ENCODE data around the gene NR1D2. TPM values are rescaled to one million over a fixed set of nuclear protein-coding genes. Genes with fewer than 3 reads are reported as not detected.
A peak's percentile ranks its signal among the peaks of the same experiment; 100 is the strongest.

The NR1D2 gene
- total RNA-seq, 3 donors from 2014 or later (not counting 1 experiment from before 2014, with no cell fraction given) = 72.5 to 94.2 (median 92.1) TPM

DNA sequence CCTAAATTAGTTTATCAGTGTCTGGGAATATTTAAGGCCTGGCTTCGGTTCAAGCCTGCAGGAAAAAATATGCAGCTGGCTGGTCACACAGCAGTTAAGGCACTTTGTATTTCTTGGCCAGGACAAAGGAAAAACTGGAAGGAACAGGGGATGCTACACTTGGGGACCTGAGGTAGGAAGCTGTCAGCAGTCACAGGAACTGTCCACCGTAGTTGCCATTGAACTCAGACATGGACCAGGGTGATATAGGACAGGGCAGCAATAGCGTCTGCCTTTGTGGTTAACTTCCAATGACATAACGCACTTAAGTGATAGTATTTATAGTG, 49.1 kb downstream of the NR1D2 start:
- ATAC-seq = no peak
- intact Hi-C loops (cut with micrococcal nuclease) = no loop called here

GRCh38 chr3:23995219-23995618, 50.1 kb downstream of the NR1D2 start:
- H3K9me3 ChIP-seq (ENCODE audit: control insufficient read depth, insufficient read depth, low read length) = no peaks in the 10 kb centered on the region
- H3K9me3 Mint-ChIP-seq = no peaks in the 10 kb centered on the region
- no peak for DNase-seq
- H3K36me3 Mint-ChIP-seq = no peaks in the 10 kb centered on the region
- no peak overlapping the region for H3K4me3 ChIP-seq (ENCODE audit: low read length)
- H3K27ac Mint-ChIP-seq = no peak overlapping the region
- 62% methylated on average over 2 of the region's 2 CpGs for WGBS (ENCODE audit: insufficient coverage)
- peaks cover 3 to 6% of the 10 kb centered on the region in 2 donors for H3K27me3 Mint-ChIP-seq (ENCODE audit: low read depth in 2 of 2)
- H3K36me3 ChIP-seq (ENCODE audit: control insufficient read depth, insufficient read depth, low read length) = no peaks in the 10 kb centered on the region
- H3K4me1 ChIP-seq (ENCODE audit: control insufficient read depth, insufficient read depth, low read length) = no peaks in the 10 kb centered on the region
- H3K4me1 Mint-ChIP-seq = peaks cover 7 to 13% of the 10 kb centered on the region in 2 donors
- no peak overlapping the region for H3K27ac ChIP-seq (ENCODE audit: low read length)
- no peaks in the 10 kb centered on the region for H3K27me3 ChIP-seq (ENCODE audit: control insufficient read depth, insufficient read depth, low read length)
- intact Hi-C loops (cut with micrococcal nuclease) = no loop called here
- ATAC-seq = no peak
- TF ChIP-seq, protein P1, sequence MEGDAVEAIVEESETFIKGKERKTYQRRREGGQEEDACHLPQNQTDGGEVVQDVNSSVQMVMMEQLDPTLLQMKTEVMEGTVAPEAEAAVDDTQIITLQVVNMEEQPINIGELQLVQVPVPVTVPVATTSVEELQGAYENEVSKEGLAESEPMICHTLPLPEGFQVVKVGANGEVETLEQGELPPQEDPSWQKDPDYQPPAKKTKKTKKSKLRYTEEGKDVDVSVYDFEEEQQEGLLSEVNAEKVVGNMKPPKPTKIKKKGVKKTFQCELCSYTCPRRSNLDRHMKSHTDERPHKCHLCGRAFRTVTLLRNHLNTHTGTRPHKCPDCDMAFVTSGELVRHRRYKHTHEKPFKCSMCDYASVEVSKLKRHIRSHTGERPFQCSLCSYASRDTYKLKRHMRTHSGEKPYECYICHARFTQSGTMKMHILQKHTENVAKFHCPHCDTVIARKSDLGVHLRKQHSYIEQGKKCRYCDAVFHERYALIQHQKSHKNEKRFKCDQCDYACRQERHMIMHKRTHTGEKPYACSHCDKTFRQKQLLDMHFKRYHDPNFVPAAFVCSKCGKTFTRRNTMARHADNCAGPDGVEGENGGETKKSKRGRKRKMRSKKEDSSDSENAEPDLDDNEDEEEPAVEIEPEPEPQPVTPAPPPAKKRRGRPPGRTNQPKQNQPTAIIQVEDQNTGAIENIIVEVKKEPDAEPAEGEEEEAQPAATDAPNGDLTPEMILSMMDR (IDR thresholded peaks at IDR 0.05) = no peak
- H3K4me3 Mint-ChIP-seq = no peak overlapping the region

More for the DNA sequence above, 49.1 kb downstream of the NR1D2 start:
- Histone ChIP-seq H3K9me3 (ENCODE audit: control insufficient read depth, insufficient read depth, low read length) (no peaks in the 10 kb centered on the region), H3K4me1 (ENCODE audit: control insufficient read depth, insufficient read depth, low read length) (no peaks in the 10 kb centered on the region), H3K36me3 (ENCODE audit: control insufficient read depth, insufficient read depth, low read length) (no peaks in the 10 kb centered on the region), H3K27ac (ENCODE audit: low read length) (no peak overlapping the region), H3K27me3 (ENCODE audit: control insufficient read depth, insufficient read depth, low read length) (no peaks in the 10 kb centered on the region), H3K4me3 (ENCODE audit: low read length) (no peak overlapping the region)
- 78% methylated on average over 4 of the region's 4 CpGs for WGBS (ENCODE audit: insufficient coverage)
- Mint-ChIP-seq H3K27me3 (ENCODE audit: low read depth in 2 of 2) (peaks cover 3 to 5% of the 10 kb centered on the region in 2 donors), H3K9me3 (no peaks in the 10 kb centered on the region), H3K4me1 (peaks cover 7 to 13% of the 10 kb centered on the region in 2 donors), H3K36me3 (no peaks in the 10 kb centered on the region), H3K27ac (no peak overlapping the region), H3K4me3 (no peak overlapping the region)
- no peak for DNase-seq
- TF ChIP-seq, protein P1 (IDR thresholded peaks at IDR 0.05) = no peak

- DNase-seq (no peak), ATAC-seq (no peak)
- Mint-ChIP-seq H3K9me3 (no peaks in the 10 kb centered on the region), H3K27me3 (ENCODE audit: low read depth in 2 of 2) (peaks cover 3 to 6% of the 10 kb centered on the region in 2 donors), H3K4me3 (no peak overlapping the region), H3K36me3 (no peaks in the 10 kb centered on the region), H3K27ac (no peak overlapping the region), H3K4me1 (peaks cover 7 to 11% of the 10 kb centered on the region in 2 donors)
- H3K4me3 ChIP-seq (ENCODE audit: low read length) = no peak overlapping the region
- intact Hi-C loops (cut with micrococcal nuclease) = no loop called here
- no peaks in the 10 kb centered on the region for H3K27me3 ChIP-seq (ENCODE audit: control insufficient read depth, insufficient read depth, low read length)
- no peaks in the 10 kb centered on the region for H3K36me3 ChIP-seq (ENCODE audit: control insufficient read depth, insufficient read depth, low read length)
- H3K9me3 ChIP-seq (ENCODE audit: control insufficient read depth, insufficient read depth, low read length) = no peaks in the 10 kb centered on the region
- no peak overlapping the region for H3K27ac ChIP-seq (ENCODE audit: low read length)
- WGBS (ENCODE audit: insufficient coverage) = 82% methylated on average over 1 of the region's 3 CpGs
- TF ChIP-seq, protein P1 (IDR thresholded peaks at IDR 0.05) = no peak
- no peaks in the 10 kb centered on the region for H3K4me1 ChIP-seq (ENCODE audit: control insufficient read depth, insufficient read depth, low read length)
Measured at GRCh38 chr3:23996095-23996524, 51.0 kb downstream of the NR1D2 start.

GRCh38 chr3:23999012-23999641, 54.0 kb downstream of the NR1D2 start:
- intact Hi-C loops (cut with micrococcal nuclease) = no loop called here
- DNase-seq = peak; percentile 47 to 66
- peak in 2 of 3 donors; percentile 38 to 48 for ATAC-seq
- no peaks in the 10 kb centered on the region for H3K9me3 ChIP-seq (ENCODE audit: control insufficient read depth, insufficient read depth, low read length)
- no peaks in the 10 kb centered on the region for H3K4me1 Mint-ChIP-seq
- WGBS (ENCODE audit: insufficient coverage) = 2% methylated on average over 5 of the region's 5 CpGs
- H3K36me3 Mint-ChIP-seq = no peaks in the 10 kb centered on the region
- H3K4me1 ChIP-seq (ENCODE audit: control insufficient read depth, insufficient read depth, low read length) = no peaks in the 10 kb centered on the region
- H3K27ac ChIP-seq (ENCODE audit: low read length) = no peak overlapping the region
- H3K27me3 ChIP-seq (ENCODE audit: control insufficient read depth, insufficient read depth, low read length) = no peaks in the 10 kb centered on the region
- TF ChIP-seq, protein P1 (IDR thresholded peaks at IDR 0.05) = peak; percentile 84
- H3K9me3 Mint-ChIP-seq = no peaks in the 10 kb centered on the region
- H3K27ac Mint-ChIP-seq = no peak overlapping the region
- no peak overlapping the region for H3K4me3 ChIP-seq (ENCODE audit: low read length)
- no peaks in the 10 kb centered on the region for H3K36me3 ChIP-seq (ENCODE audit: control insufficient read depth, insufficient read depth, low read length)
- H3K27me3 Mint-ChIP-seq (ENCODE audit: low read depth in 2 of 2) = peaks cover 5 to 6% of the 10 kb centered on the region in 2 donors
- no peak overlapping the region for H3K4me3 Mint-ChIP-seq
